Measurements from ENCODE around the gene GRIA3.
"Not testable (repeated sequence)": the region's sequence is repeated elsewhere in the genome, so short reads cannot be mapped to it uniquely, and the experiment has no call there.

The GRIA3 gene

DNA sequence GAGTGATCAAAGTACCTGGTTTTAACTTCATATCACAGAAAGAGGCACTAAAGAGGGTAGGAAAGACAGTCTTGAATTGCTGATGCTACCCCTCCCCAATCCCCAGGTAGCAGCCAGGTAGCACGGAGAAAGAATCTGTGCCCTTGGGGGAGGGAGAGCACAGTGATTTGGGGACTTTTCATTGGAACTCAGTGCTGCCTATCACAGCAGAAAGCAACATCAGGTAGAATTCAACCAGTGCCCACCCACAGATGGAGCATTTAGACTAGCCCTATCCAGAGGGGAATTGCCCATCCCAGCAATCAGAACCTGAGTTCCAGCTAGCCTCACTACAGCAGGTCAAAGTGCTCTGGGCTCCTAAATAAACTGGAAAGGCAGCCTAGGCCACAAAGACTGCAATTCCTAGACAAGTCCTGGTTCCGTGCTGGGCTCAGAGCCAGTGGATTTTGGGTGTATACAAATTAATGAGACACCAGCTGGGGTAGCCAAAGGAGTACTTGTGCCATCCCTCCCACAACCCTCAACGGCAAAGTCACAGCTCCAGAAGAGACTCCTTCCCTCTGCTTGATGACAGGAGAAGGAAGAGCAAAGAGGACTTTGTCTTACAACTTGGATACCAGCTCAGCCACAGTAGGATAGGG lies 320.7 kb downstream of the GRIA3 start:
- no peak for TF ChIP-seq ZNF274 (IDR thresholded peaks at IDR 0.05; ENCODE audit: low read depth, low read length)

DNA sequence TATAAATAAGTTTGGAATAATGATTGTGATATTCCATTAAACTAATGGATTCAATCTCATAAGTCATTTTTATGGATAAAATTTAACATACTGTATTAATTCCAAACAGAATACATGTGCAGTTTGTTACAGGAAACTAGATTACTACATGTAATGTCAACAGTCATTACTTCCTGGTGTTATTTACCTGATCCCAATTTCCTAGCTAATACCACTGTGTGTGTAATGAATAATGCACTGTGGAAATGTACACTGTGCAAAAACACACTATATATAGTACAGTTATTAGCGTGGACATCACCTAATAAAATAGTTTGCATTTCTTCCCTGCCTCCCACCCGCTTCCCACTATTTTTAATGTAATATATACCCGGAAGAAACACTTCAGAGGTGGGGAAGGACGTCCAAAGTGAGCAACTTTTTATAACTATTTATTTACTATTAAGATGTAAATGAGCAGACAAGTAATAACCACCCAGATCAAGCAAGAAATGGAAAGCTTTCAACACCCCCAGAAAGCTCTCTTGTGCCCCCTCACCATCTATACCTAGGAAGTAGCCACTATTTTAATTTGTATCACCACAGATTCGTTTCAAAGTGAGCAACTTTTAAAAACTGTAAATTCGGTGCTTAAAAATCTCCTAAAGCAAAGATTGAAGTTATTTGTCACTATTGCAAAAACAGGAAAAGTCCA lies 329.7 kb downstream of the GRIA3 start:
- peak overlapping the region; percentile 46 for H3K4me3 ChIP-seq (ENCODE audit: low read length)
- TF ChIP-seq ZNF274 (IDR thresholded peaks at IDR 0.05; ENCODE audit: low read depth, low read length), result no peak

More for the DNA sequence above, 320.7 kb downstream of the GRIA3 start:
- H3K4me3 ChIP-seq (ENCODE audit: low read length), result no peak overlapping the region

DNA sequence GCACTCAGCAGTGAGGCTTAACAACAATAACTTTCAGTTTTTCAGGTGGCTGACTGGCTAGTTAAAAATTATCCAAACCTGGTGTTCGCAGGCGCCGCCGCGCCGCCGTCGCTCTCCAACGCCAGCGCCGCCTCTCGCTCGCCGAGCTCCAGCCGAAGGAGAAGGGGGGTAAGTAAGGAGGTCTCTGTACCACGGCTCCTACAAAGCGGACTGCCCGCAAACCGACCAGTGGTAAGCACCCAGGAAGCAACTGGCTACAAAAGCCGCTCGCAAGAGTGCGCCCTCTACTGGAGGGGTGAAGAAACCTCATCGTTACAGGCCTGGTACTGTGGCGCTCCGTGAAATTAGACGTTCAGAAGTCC lies 330.2 kb downstream of the GRIA3 start:
- H3K4me3 ChIP-seq (ENCODE audit: low read length), result peak overlapping the region; percentile 46

DNA sequence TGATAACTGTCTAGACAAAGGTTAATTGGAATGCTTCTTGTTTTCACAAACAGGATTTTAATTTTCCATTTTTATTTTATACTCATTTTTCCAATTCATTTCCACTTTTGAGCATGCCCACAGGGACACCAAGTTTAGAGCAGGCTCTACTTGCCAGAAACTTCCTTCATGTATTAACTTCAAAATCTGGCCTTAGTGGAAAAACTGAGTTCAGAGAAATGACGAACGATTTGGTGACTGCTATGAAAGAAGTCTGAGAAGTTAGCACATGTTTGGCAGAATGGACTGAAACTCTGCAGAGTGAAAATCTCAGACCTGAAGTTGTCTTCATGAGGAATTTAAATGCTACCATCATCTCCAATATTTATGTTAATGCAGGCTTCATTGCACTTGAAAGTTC lies 334.7 kb downstream of the GRIA3 start:
- no peak overlapping the region for H3K4me3 ChIP-seq (ENCODE audit: low read length)
- TF ChIP-seq ZNF274 (IDR thresholded peaks at IDR 0.05; ENCODE audit: low read depth, low read length), result no peak

DNA sequence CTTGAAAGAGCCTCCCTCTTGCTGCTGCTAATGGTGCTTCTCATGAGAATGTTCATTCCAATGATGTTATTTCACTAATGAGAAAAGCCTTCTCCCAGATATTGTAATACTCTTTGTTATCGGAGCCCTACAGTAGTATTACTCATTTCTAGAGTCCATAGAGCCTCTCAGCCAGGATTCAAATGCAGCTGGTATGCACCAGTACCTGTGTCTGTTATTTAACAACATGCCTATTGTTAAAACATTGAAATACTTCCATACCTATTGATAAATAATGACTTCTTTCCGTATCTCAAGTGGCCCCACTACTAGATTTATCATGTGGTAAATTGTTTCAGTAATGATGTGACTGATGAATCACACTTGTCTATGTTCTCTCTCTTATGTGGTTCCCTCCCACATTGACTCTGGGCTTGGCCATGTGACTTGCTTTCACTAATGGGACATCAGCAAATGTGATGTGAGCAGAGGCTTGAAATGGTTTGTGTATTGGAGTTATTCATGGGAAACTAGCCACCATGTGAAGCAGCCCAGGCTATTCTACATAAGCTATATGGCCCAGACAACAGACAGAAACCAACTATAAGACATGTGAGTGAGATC lies 341.1 kb downstream of the GRIA3 start:
- no peak overlapping the region for H3K4me3 ChIP-seq (ENCODE audit: low read length)
- TF ChIP-seq ZNF274 (IDR thresholded peaks at IDR 0.05; ENCODE audit: low read depth, low read length), result no peak

DNA sequence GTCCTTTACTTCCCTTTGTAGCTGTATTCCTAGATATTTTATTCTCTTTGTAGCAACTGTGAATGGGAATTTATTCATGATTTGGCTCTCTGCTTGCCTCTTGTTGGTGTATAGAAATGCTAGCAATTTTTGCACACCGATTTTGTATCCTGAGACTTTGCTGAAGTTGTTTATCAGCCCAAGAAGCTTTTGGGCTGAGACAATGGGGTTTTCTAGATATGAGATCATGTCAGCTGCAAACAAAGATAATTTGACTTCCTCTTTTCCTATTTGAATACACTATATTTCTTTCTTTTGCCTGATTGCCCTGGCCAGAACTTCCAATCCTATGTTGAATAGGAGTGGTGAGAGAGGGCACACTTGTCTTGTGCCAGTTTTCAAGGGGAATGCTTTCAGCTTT lies 346.6 kb downstream of the GRIA3 start:
- H3K4me3 ChIP-seq (ENCODE audit: low read length), result not testable (repeated sequence)

All from GM08714 (cell line).